ENCODE results near the gene SAMD13.

SAMD13 gene

GRCh38 chr1:84301004-84301784 lies at the start of gene SAMD13:
TSS of gene SAMD13 (plus strand) at chr1:84301708. CDS start at chr1:84303235, 1,527 bp downstream.
- DNase-seq = peak; percentile 26

GRCh38 chr1:84253036-84253435 lies 48.5 kb upstream of the SAMD13 start:
- no peak for DNase-seq

- no peak for DNase-seq
Measured at GRCh38 chr1:84253891-84254290, 47.6 kb upstream of the SAMD13 start.

GRCh38 chr1:84254703-84255238 lies 46.7 kb upstream of the SAMD13 start:
- no peak for DNase-seq

- DNase-seq = no peak
Measured at GRCh38 chr1:84255582-84255981, 45.9 kb upstream of the SAMD13 start.

- DNase-seq = no peak
Measured at GRCh38 chr1:84257617-84258016, 43.9 kb upstream of the SAMD13 start.

- no peak for DNase-seq
Measured at GRCh38 chr1:84259376-84259775, 42.1 kb upstream of the SAMD13 start.

GRCh38 chr1:84259989-84260388 lies 41.5 kb upstream of the SAMD13 start:
- no peak for DNase-seq

- no peak for DNase-seq
Measured at GRCh38 chr1:84260852-84261518, 40.5 kb upstream of the SAMD13 start.

- no peak for DNase-seq
Measured at GRCh38 chr1:84264961-84265360, 36.5 kb upstream of the SAMD13 start.

- DNase-seq = no peak
Measured at GRCh38 chr1:84265867-84266266, 35.6 kb upstream of the SAMD13 start.

- no peak for DNase-seq
Measured at GRCh38 chr1:84266748-84267147, 34.8 kb upstream of the SAMD13 start.

- no peak for DNase-seq
Measured at GRCh38 chr1:84267476-84267875, 34.0 kb upstream of the SAMD13 start.

GRCh38 chr1:84268346-84268745 lies 33.2 kb upstream of the SAMD13 start:
- DNase-seq = no peak

GRCh38 chr1:84269306-84269705 lies 32.2 kb upstream of the SAMD13 start:
- no peak for DNase-seq

GRCh38 chr1:84271441-84272151 lies 29.9 kb upstream of the SAMD13 start:
- DNase-seq = no peak

GRCh38 chr1:84272401-84272800 lies 29.1 kb upstream of the SAMD13 start:
- DNase-seq = no peak

- DNase-seq = no peak
Measured at GRCh38 chr1:84277343-84278059, 24.0 kb upstream of the SAMD13 start.

GRCh38 chr1:84278905-84279304 lies 22.6 kb upstream of the SAMD13 start:
- DNase-seq = no peak

GRCh38 chr1:84280912-84281311 lies 20.6 kb upstream of the SAMD13 start:
- DNase-seq = no peak

GRCh38 chr1:84282780-84283333 lies 18.7 kb upstream of the SAMD13 start:
- DNase-seq = no peak

GRCh38 chr1:84283381-84283780 lies 18.1 kb upstream of the SAMD13 start:
- no peak for DNase-seq

- no peak for DNase-seq
Measured at GRCh38 chr1:84286071-84286470, 15.4 kb upstream of the SAMD13 start.

All from NCI-H524 treated with DMSO at 0.1 percent for 48 hours (cell line).